Sigmoid colon (tissue), 4 donors: ENCODE results near the gene FOSL1.

Experiments used
- POLR2A ChIP-seq, 2 donors: fragments of 450-650 bp; IDR thresholded peaks; one replicate each; pipeline ENCODE4 v1.6.1; 2016; ENCODE audit warnings: antibody characterized with exemption in 2 of 2, mild to moderate bottlenecking in 2 of 2, moderate library complexity in 2 of 2
- POLR2AphosphoS5 ChIP-seq, 4 donors: sonication (generic); formaldehyde crosslinking; IDR thresholded peaks; one replicate each; pipeline ENCODE4 v1.6.1; 2017; ENCODE audit warnings: antibody characterized with exemption in 4 of 4
- TF ChIP-seq, protein P1 (sequence below), 4 experiments: fragments of 450-650 bp in 3 of 4; fragments of 200-600 bp in 1 of 4; IDR thresholded peaks; one replicate each; pipeline ENCODE4 v1.5.1; 2016 to 2019; ENCODE audit warnings: antibody characterized with exemption in 4 of 4, mild to moderate bottlenecking in 3 of 4, moderate library complexity in 2 of 4

- TF ChIP-seq, protein P1, sequence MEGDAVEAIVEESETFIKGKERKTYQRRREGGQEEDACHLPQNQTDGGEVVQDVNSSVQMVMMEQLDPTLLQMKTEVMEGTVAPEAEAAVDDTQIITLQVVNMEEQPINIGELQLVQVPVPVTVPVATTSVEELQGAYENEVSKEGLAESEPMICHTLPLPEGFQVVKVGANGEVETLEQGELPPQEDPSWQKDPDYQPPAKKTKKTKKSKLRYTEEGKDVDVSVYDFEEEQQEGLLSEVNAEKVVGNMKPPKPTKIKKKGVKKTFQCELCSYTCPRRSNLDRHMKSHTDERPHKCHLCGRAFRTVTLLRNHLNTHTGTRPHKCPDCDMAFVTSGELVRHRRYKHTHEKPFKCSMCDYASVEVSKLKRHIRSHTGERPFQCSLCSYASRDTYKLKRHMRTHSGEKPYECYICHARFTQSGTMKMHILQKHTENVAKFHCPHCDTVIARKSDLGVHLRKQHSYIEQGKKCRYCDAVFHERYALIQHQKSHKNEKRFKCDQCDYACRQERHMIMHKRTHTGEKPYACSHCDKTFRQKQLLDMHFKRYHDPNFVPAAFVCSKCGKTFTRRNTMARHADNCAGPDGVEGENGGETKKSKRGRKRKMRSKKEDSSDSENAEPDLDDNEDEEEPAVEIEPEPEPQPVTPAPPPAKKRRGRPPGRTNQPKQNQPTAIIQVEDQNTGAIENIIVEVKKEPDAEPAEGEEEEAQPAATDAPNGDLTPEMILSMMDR (IDR thresholded peaks at IDR 0.05) = no peak
- TF ChIP-seq POLR2A (IDR thresholded peaks at IDR 0.05) (no peak), POLR2AphosphoS5 (IDR thresholded peaks at IDR 0.05) (no peak)
These were observed 47.5 kb upstream of the FOSL1 start for GRCh38 chr11:65947603-65948125.
